ENCODE data around the gene CCL26. TPM values are rescaled to one million over a fixed set of nuclear protein-coding genes. Genes with fewer than 3 reads are reported as not detected.

The CCL26 gene
- total and polyA plus RNA-seq, 10 of the 15 experiments (the other 5 are each of a cell fraction or from before 2014, with no cell fraction given): not detected

GRCh38 chr7:75804705-75805104, 32.7 kb upstream of the CCL26 start (continued):
- TF ChIP-seq TBL1XR1 (IDR thresholded peaks at IDR 0.05; ENCODE audit: low read depth, low read length) (no peak), ZNF622 (IDR thresholded peaks at IDR 0.05) (no peak)

- Histone ChIP-seq H3K36me3 (ENCODE audit: control insufficient read depth in 2 of 2, insufficient read depth in 2 of 2, low read length in 1 of 2) (no peaks in the 10 kb centered on the region), H3K4me2 (ENCODE audit: control insufficient read depth, insufficient read depth) (no peak overlapping the region), H3K4me1 (ENCODE audit: control insufficient read depth, insufficient read depth, low read length) (no peaks in the 10 kb centered on the region), H2AFZ (ENCODE audit: control insufficient read depth, low read depth, low read length) (no peak overlapping the region), H3K27ac (ENCODE audit: control insufficient read depth, insufficient read depth) (no peak overlapping the region), H4K20me1 (ENCODE audit: control insufficient read depth, insufficient read depth) (no peaks in the 10 kb centered on the region), H3K4me3 (no peak overlapping the region), H3K9ac (ENCODE audit: control insufficient read depth, insufficient read depth, low read length) (no peak overlapping the region), H3K79me2 (ENCODE audit: control insufficient read depth, insufficient read depth, low read length) (no peaks in the 10 kb centered on the region), H3K9me3 (replicated peaks; ENCODE audit: control insufficient read depth, insufficient read depth, low read length) (peaks cover 5% of the 10 kb centered on the region; the same call in 2 of the 3 replicates), H3K27me3 (replicated peaks in 1 of 2; ENCODE audit: control insufficient read depth in 2 of 2, insufficient read depth in 2 of 2, low read length in 1 of 2) (no peaks in the 10 kb centered on the region)
- no peak for DNase-seq (ENCODE audit: low read depth, low spot score)
- in situ Hi-C loops (cut with MboI) (no loop called here), intact Hi-C loops (cut with micrococcal nuclease; ENCODE audit: unreplicated experiment) (no loop called here)
- 89% methylated on average over 2 of the region's 2 CpGs for WGBS (ENCODE audit: insufficient coverage, insufficient replicate concordance, low lambda C conversion rate, missing lambda C conversion rate)
- TF ChIP-seq CHD4 (IDR thresholded peaks at IDR 0.05) (no peak), ZNF622 (IDR thresholded peaks at IDR 0.05) (no peak), TCF7 (IDR thresholded peaks at IDR 0.05; ENCODE audit: borderline replicate concordance) (no peak), RCOR1 (conservative IDR thresholded peaks at IDR 0.05; ENCODE audit: low read depth, low read length) (no peak), SMARCA5 (IDR thresholded peaks at IDR 0.05) (no peak), YBX1 (IDR thresholded peaks at IDR 0.05) (no peak)
- CTCF ChIA-PET: no interaction called here
- FAIRE-seq: no peak
- SMC1A ChIA-PET (ENCODE audit: uncharacterized antibody, unreplicated experiment): no interaction called here
- no peak for ATAC-seq
- BruUV-seq (replicated peaks): no TSS peak
- RAD21 ChIA-PET (ENCODE audit: unreplicated experiment): no interaction called here
- POLR2A ChIA-PET: no interaction called here
Measured at GRCh38 chr7:75804004-75804403, 32.0 kb upstream of the CCL26 start.

- no peak overlapping the region for H3K27ac ChIP-seq (ENCODE audit: control insufficient read depth, insufficient read depth)
- ChIA-PET SMC1A (ENCODE audit: uncharacterized antibody, unreplicated experiment) (no interaction called here), RAD21 (ENCODE audit: unreplicated experiment) (no interaction called here), CTCF (no interaction called here), POLR2A (no interaction called here)
- H3K36me3 ChIP-seq (ENCODE audit: control insufficient read depth in 2 of 2, insufficient read depth in 2 of 2, low read length in 1 of 2): no peaks in the 10 kb centered on the region
- H3K4me3 ChIP-seq: no peak overlapping the region
- no peaks in the 10 kb centered on the region for H3K4me1 ChIP-seq (ENCODE audit: control insufficient read depth, insufficient read depth, low read length)
- DNase-seq (ENCODE audit: low read depth, low spot score): no peak
- no peak overlapping the region for H3K9ac ChIP-seq (ENCODE audit: control insufficient read depth, insufficient read depth, low read length)
- intact Hi-C loops (cut with micrococcal nuclease; ENCODE audit: unreplicated experiment): no loop called here
- in situ Hi-C loops (cut with MboI): no loop called here
- no peaks in the 10 kb centered on the region for H3K79me2 ChIP-seq (ENCODE audit: control insufficient read depth, insufficient read depth, low read length)
- H3K9me3 ChIP-seq (replicated peaks; ENCODE audit: control insufficient read depth, insufficient read depth, low read length): peaks cover 5% of the 10 kb centered on the region; the same call in 2 of the 3 replicates
- H2AFZ ChIP-seq (ENCODE audit: control insufficient read depth, low read depth, low read length): no peak overlapping the region
- H3K4me2 ChIP-seq (ENCODE audit: control insufficient read depth, insufficient read depth): no peak overlapping the region
- no TSS peak for BruUV-seq (replicated peaks)
- ATAC-seq: no peak
- 85% methylated on average over 5 of the region's 5 CpGs for WGBS (ENCODE audit: insufficient coverage, insufficient replicate concordance, low lambda C conversion rate, missing lambda C conversion rate)
- no peaks in the 10 kb centered on the region for H3K27me3 ChIP-seq (replicated peaks in 1 of 2; ENCODE audit: control insufficient read depth in 2 of 2, insufficient read depth in 2 of 2, low read length in 1 of 2)
- no peak for FAIRE-seq
- no peaks in the 10 kb centered on the region for H4K20me1 ChIP-seq (ENCODE audit: control insufficient read depth, insufficient read depth)
- TF ChIP-seq ZBTB4 (CRISPR knock-in tag; IDR thresholded peaks at IDR 0.05) (no peak), SP1 (IDR thresholded peaks at IDR 0.05; ENCODE audit: low read depth, low read length) (no peak), CEBPZ (IDR thresholded peaks at IDR 0.05; ENCODE audit: low read depth, low read length) (no peak), ESRRA (IDR thresholded peaks at IDR 0.05; ENCODE audit: low read length) (no peak), ZNF217 (IDR thresholded peaks at IDR 0.05) (no peak), SUPT20H (IDR thresholded peaks at IDR 0.05; ENCODE audit: borderline replicate concordance, control insufficient read depth, low read depth, low read length) (no peak)
Measured at GRCh38 chr7:75802552-75802821, 30.5 kb upstream of the CCL26 start.

All from GM12878 (cell line).